Astrocyte (in vitro differentiated cells and primary cell): ENCODE results near the gene TBC1D19.

Experiments
- CTCF ChIP-seq: IDR thresholded peaks from 2 replicates; pipeline ENCODE4 v1.5.1; 2011; ENCODE audit warnings: low read depth, mild to moderate bottlenecking, inconsistent platforms, low read length, moderate library complexity; ENCODE audit not compliant: insufficient read depth
- EZH2 ChIP-seq: IDR thresholded peaks from 2 replicates; pipeline ENCODE4 v1.6.1; 2012; ENCODE audit warnings: mild to moderate bottlenecking, low read length, inconsistent platforms; ENCODE audit not compliant: insufficient read depth

GRCh38 chr4:26788341-26788733 is 204.5 kb downstream of the TBC1D19 start:
- TF ChIP-seq CTCF (no peak), EZH2 (no peak)
